Measurements from ENCODE around the gene MVD. TPM values are rescaled to one million over a fixed set of nuclear protein-coding genes. Genes with fewer than 3 reads are reported as not detected.

The MVD gene
- total and polyA plus RNA-seq, 2 of the 13 experiments (the other 11 are each of a cell fraction or from before 2014, with no cell fraction given): 28.1 to 187 TPM

- TF ChIP-seq SOX13 (IDR thresholded peaks at IDR 0.05): no peak
- 0 out of 4 replicates have a peak, but pooled peaks of 1 of the 2 experiments have one; percentile 10 for TF ChIP-seq SOX13 (CRISPR knock-in tag; conservative IDR thresholded peaks at IDR 0.05 in 1 of 2, IDR thresholded peaks at IDR 0.05 in 1 of 2)
- TF ChIP-seq FOXP4 (CRISPR knock-in tag; IDR thresholded peaks at IDR 0.05): no peak
- TF ChIP-seq CBX5 (CRISPR knock-in tag; IDR thresholded peaks at IDR 0.05; ENCODE audit: borderline replicate concordance): peak; percentile 9; the same call in 1 of the 2 replicates
- no peak for TF ChIP-seq FOXK2 (IDR thresholded peaks at IDR 0.05)
- TF ChIP-seq SETDB1 (CRISPR knock-in tag; IDR thresholded peaks at IDR 0.05; ENCODE audit: borderline replicate concordance): no peak
- peak; percentile 59 for TF ChIP-seq ZNF18 (CRISPR knock-in tag; IDR thresholded peaks at IDR 0.05; ENCODE audit: insufficient replicate concordance)
- TF ChIP-seq ZNF678 (CRISPR knock-in tag; IDR thresholded peaks at IDR 0.05): peak; percentile 8; the same call in 1 of the 2 replicates
- TF ChIP-seq FOXM1 (CRISPR knock-in tag; IDR thresholded peaks at IDR 0.05): peak; percentile 46; the same call in 1 of the 2 replicates
- TF ChIP-seq TEF (CRISPR knock-in tag; IDR thresholded peaks at IDR 0.05): peak; percentile 74; the same call in 1 of the 2 replicates
- TF ChIP-seq HMGXB4 (CRISPR knock-in tag; IDR thresholded peaks at IDR 0.05; ENCODE audit: borderline replicate concordance in 1 of 2, low read depth in 1 of 2): 0 out of 4 replicates have a peak, but pooled peaks of 1 of the 2 experiments have one; percentile 2
- 0 out of 2 replicates have a peak, but pooled peaks have one; percentile 73 for TF ChIP-seq NCOA1 (CRISPR knock-in tag; IDR thresholded peaks at IDR 0.05)
- peak; percentile 43; the same call in 1 of the 2 replicates for TF ChIP-seq PITX1 (CRISPR knock-in tag; IDR thresholded peaks at IDR 0.05)
- TF ChIP-seq ATF3 (CRISPR knock-in tag; IDR thresholded peaks at IDR 0.05): no peak; the same call in 1 of the 2 replicates
- no peak for TF ChIP-seq SRSF9 (IDR thresholded peaks at IDR 0.05; ENCODE audit: borderline replicate concordance, insufficient read depth, low read depth, low read length, poor library complexity, severe bottlenecking)
- TF ChIP-seq ZNF773 (CRISPR knock-in tag; IDR thresholded peaks at IDR 0.05; ENCODE audit: borderline replicate concordance): peak; percentile 53; the same call in 1 of the 2 replicates
- TF ChIP-seq MXD4 (CRISPR knock-in tag; IDR thresholded peaks at IDR 0.05): 0 out of 2 replicates have a peak, but pooled peaks have one; percentile 80
- peak; percentile 49; the same call in 1 of the 2 replicates for TF ChIP-seq PRMT3 (CRISPR knock-in tag; IDR thresholded peaks at IDR 0.05; ENCODE audit: borderline replicate concordance, low read depth)
- no peak for TF ChIP-seq NCOA2 (CRISPR knock-in tag; IDR thresholded peaks at IDR 0.05)
- TF ChIP-seq ZNF724P (CRISPR knock-in tag; IDR thresholded peaks at IDR 0.05; ENCODE audit: borderline replicate concordance): 0 out of 2 replicates have a peak, but pooled peaks have one; percentile 57
- no peak for TF ChIP-seq PAF1 (CRISPR knock-in tag; IDR thresholded peaks at IDR 0.05)
- TF ChIP-seq ZNF337 (CRISPR knock-in tag; IDR thresholded peaks at IDR 0.05; ENCODE audit: borderline replicate concordance, low read depth): no peak
- 0 out of 2 replicates have a peak, but pooled peaks have one; percentile 20 for TF ChIP-seq KLF13 (CRISPR knock-in tag; IDR thresholded peaks at IDR 0.05)
Measured at GRCh38 chr16:88650749-88651275, 12.1 kb downstream of the MVD start, which contains the start of gene CYBA (continued).

Data from HepG2 (cell line).